GM13976 (cell line): ENCODE data around the gene CDYL.

Source experiments
- DNase-seq: peaks from one replicate; pipeline ENCODE4 v3.0.0; 2012; ENCODE audit warnings: low spot score
- in situ Hi-C: fragments of 300-500 bp; cut with MboI; formaldehyde crosslinking; loops from one replicate; pipeline ENCODE4 v1.12.0; 2022; ENCODE audit warnings: low sequenced_read_pairs, mixed read lengths, inconsistent platforms; ENCODE audit not compliant: unreplicated experiment
- TF ChIP-seq, protein P1 (sequence below): IDR thresholded peaks from 2 replicates; pipeline ENCODE4 v1.5.1; 2012; ENCODE audit warnings: borderline replicate concordance, mild to moderate bottlenecking; ENCODE audit not compliant: insufficient read depth; ENCODE audit errors: extremely low read depth, missing control alignments, control extremely low read depth

Gene CDYL

DNA sequence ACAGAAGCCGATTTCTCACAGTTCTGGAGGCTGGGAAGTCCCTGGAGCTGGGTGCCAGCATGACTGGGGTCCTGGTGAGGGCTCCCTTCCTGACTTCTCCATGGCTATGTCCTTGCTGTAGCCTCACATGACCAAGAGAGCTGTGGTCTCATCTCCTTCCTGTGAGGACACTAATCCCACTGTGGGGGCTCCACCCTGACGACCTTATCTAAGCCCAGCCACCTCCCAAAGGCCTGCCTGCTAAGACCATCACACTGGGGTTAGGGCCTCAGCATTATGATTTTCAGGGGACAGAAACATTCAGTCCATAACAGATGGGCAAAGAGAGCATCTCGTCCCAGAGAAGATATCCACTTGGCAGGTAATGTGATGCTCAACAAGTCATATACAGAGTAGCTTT is 210.8 kb downstream of the CDYL start:
- in situ Hi-C loops: no loop called here
- TF ChIP-seq, protein P1, sequence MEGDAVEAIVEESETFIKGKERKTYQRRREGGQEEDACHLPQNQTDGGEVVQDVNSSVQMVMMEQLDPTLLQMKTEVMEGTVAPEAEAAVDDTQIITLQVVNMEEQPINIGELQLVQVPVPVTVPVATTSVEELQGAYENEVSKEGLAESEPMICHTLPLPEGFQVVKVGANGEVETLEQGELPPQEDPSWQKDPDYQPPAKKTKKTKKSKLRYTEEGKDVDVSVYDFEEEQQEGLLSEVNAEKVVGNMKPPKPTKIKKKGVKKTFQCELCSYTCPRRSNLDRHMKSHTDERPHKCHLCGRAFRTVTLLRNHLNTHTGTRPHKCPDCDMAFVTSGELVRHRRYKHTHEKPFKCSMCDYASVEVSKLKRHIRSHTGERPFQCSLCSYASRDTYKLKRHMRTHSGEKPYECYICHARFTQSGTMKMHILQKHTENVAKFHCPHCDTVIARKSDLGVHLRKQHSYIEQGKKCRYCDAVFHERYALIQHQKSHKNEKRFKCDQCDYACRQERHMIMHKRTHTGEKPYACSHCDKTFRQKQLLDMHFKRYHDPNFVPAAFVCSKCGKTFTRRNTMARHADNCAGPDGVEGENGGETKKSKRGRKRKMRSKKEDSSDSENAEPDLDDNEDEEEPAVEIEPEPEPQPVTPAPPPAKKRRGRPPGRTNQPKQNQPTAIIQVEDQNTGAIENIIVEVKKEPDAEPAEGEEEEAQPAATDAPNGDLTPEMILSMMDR: no peak
- DNase-seq: no peak

DNA sequence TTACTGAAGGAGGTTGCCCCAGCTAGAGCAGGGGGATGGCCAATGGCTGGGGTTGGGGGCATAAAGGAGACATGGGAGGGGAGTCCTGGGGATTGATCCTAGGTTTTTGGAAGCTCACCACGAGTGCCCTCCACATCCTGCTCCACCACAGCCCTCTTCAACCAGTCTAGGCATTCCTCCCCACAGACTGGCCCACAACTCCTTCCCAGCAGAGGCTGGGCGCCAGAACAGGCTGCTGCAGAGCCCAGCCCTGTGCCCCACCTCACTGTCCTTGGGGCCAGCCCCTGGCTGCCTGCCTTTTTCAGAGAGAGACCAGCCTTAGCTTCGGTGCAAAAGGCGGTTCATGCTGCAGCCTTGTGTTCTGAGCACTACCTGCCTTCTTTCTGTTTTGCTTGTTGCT is 211.2 kb downstream of the CDYL start:
- in situ Hi-C loops: no loop called here
- TF ChIP-seq, protein P1: no peak
- DNase-seq: no peak

DNA sequence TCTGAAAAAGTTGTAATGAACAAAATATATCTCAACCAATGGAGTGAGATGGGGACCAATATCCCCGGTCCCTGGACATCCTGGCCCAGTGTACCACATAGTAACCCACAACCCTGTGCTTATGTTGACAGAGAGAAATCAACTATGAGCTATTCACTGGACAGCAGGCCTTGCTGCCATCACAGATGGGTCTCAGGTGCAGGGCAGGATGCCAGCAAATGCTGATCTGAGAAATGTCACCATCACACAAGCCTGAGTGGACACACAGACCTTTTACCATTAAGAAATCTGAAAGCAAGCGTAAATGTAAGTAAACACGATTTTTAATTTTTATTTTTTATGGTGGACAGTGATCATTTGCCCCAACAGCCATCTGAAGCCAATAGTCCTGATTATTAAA is 218.5 kb downstream of the CDYL start:
- TF ChIP-seq, protein P1: no peak
- DNase-seq: no peak
- in situ Hi-C loops: no loop called here

DNA sequence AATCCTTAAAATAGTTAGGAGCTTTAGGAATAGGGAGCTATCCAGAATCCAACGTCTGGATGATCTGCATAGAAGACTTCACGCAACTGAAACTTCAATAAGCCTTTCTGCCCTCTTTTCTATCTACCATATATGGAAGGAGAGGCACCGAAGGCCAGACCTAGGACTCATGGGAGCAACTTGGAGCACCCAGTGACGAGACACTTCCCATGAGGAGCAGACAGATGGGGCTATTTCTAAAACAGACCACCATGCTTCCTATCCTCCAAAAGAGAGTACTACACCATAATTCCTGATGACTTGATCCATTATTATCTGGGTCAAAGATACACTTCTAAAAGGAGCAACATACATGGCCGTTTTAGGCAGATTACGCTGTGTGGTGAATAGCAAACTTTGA is 221.7 kb downstream of the CDYL start:
- TF ChIP-seq, protein P1: no peak
- in situ Hi-C loops: no loop called here
- no peak for DNase-seq

DNA sequence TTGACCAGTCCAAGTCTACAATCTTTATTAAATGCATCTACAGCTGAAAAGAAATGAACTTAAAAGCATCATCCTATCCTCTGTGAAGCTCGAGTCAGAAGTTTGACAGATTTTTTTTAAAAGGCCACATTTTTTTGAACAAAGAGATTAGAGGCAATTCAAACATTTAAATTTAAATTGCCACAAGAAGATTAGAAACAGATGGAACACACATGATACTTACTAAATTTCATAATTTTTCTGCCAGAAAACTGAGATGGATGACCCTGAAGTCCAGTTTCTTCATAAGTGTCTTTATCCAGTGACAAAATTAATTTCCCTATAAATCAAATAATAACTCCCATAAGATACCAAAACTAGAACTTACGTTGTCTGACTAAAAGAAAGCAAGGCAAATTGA is 223.4 kb downstream of the CDYL start:
- no peak for DNase-seq
- in situ Hi-C loops: no loop called here
- TF ChIP-seq, protein P1: no peak

DNA sequence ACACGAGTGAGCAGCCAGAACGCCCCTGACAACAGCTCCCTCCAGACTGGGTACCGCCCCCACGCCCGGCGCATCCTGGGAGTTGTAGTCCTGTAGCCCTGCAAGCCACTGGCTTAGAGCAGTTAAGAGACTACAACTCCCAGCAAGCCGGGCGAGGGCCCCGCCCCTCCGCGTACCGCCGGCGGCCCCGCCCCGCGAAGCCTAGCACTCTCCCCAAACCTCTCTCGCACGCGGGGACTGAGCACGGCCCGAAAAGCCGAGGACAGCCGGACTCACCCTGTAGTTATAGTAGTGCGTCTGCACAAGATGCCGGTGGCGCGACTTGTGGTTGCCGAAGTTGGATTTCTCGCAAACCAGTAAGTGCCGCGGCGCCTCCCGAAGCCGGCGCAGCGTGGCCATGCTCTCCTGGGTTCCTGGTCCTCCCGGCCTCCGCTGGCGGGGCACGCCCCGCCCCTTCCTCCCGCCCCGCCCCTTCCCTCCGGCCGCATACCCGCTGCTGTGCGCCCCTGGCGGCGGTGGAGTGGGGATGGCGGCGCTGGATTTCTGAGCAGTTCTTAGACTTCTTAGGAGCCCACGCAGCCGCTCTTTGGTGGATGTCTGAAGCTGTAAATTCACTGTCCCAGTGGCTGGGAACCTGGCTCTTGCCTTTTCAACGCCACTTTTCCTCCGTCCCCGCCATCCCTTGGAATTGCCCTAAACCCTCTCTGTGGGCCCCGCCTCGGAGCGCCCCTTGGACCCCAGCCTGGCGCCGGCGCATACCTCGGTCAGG is 227.6 kb downstream of the CDYL start, which contains the start of gene RPP40:
RPP40 (minus strand) TSS at position 434 of the 769 bp plus-strand sequence; CDS start at position 399, 35 bp downstream.
- TF ChIP-seq, protein P1: peak; percentile 70
- in situ Hi-C loops: no loop called here
- peak; percentile 98 for DNase-seq
